SK-N-SH (cell line): ENCODE results near the gene TRPC5OS. TPM values are rescaled to one million over a fixed set of nuclear protein-coding genes. Genes with fewer than 3 reads are reported as not detected.

Experiments used
- CTCF ChIA-PET: fragments of 300-600, 350-600 bp; formaldehyde crosslinking; extraction: SDS; loops from one replicate; lab custom pipeline; 2021; lab: Yijun Ruan, JAX
- POLR2A ChIA-PET: fragments of 350-600 bp; sonication (Branson Sonifier 250); formaldehyde crosslinking; extraction: SDS; loops from one replicate; lab custom pipeline; 2020; ENCODE audit warnings: antibody characterized with exemption, inconsistent platforms; lab: Yijun Ruan, JAX
- DNase-seq: peaks from one replicate; pipeline ENCODE4 v3.0.0; 2012
- H2AFZ ChIP-seq: fragments of 200-600 bp; sonication (generic); 2 replicates; pipeline ENCODE4 v1.8.1; 2016; ENCODE audit warnings: antibody characterized with exemption, mild to moderate bottlenecking, low read depth
- H3F3A ChIP-seq: fragments of 200-600 bp; sonication (generic); replicated peaks from 2 replicates; pipeline ENCODE3; 2016; ENCODE audit warnings: antibody characterized with exemption, mild to moderate bottlenecking; ENCODE audit not compliant: insufficient read depth
- H3K27ac ChIP-seq, 2 experiments: fragments of 200-500 bp in 1 of 2; fragments of 200-600 bp in 1 of 2; sonication (Bioruptor generic) in 1 of 2; sonication (generic), shearing (Covaris generic) in 1 of 2; 2 replicates each; pipeline versions ENCODE4 v1.5.1 to v1.6.1; 2014 to 2016; ENCODE audit warnings: low read depth in 2 of 2, inconsistent platforms in 1 of 2, low read length in 1 of 2, mild to moderate bottlenecking in 1 of 2, mixed read lengths in 1 of 2
- H3K27me3 ChIP-seq: fragments of 200-600 bp; sonication (generic), shearing (Covaris generic); 2 replicates; pipeline ENCODE4 v1.6.1; 2016; ENCODE audit warnings: mixed run types; ENCODE audit not compliant: insufficient read depth
- H3K36me3 ChIP-seq, 2 experiments: fragments of 200-500 bp in 1 of 2; fragments of 200-600 bp in 1 of 2; sonication (Bioruptor generic) in 1 of 2; sonication (generic) in 1 of 2; replicated peaks in 1 of 2; 2 replicates each; pipeline versions ENCODE3 to v1.5.1; 2014 to 2016; ENCODE audit warnings: low read length in 1 of 2, mild to moderate bottlenecking in 1 of 2; ENCODE audit not compliant: insufficient read depth in 2 of 2, control insufficient read depth in 1 of 2
- H3K4me1 ChIP-seq, 2 experiments: fragments of 200-500 bp in 1 of 2; fragments of 200-600 bp in 1 of 2; sonication (Bioruptor generic) in 1 of 2; sonication (generic), shearing (Covaris generic) in 1 of 2; 2 replicates each; pipeline versions ENCODE4 v1.5.1 to v1.6.1; 2014 to 2016; ENCODE audit warnings: low read depth in 1 of 2, low read length in 1 of 2, mixed run types in 1 of 2; ENCODE audit not compliant: insufficient read depth in 2 of 2, control insufficient read depth in 1 of 2
- H3K4me2 ChIP-seq: fragments of 200-600 bp; sonication (generic), shearing (Covaris generic); 2 replicates; pipeline ENCODE4 v1.6.1; 2017; ENCODE audit warnings: mixed run types
- H3K4me3 ChIP-seq, 2 experiments: fragments of 200-500 bp in 1 of 2; fragments of 200-600 bp in 1 of 2; sonication (Bioruptor generic) in 1 of 2; sonication (generic), shearing (Covaris generic) in 1 of 2; 2 replicates each; pipeline versions ENCODE4 v1.5.1 to v1.8.1; 2014 to 2016; ENCODE audit warnings: low read depth in 2 of 2, inconsistent platforms in 1 of 2, low read length in 1 of 2, mild to moderate bottlenecking in 1 of 2, mixed read lengths in 1 of 2, moderate library complexity in 1 of 2
- H3K79me2 ChIP-seq: fragments of 200-600 bp; sonication (generic); 2 replicates; pipeline ENCODE4 v1.8.1; 2017; ENCODE audit warnings: mild to moderate bottlenecking; ENCODE audit not compliant: insufficient read depth
- H3K9ac ChIP-seq: fragments of 200-600 bp; sonication (generic); 2 replicates; pipeline ENCODE4 v1.6.1; 2017; ENCODE audit warnings: mixed run types
- H3K9me2 ChIP-seq: fragments of 200-600 bp; sonication (generic); 2 replicates; pipeline ENCODE4 v1.6.1; 2017; ENCODE audit warnings: mixed run types
- H3K9me3 ChIP-seq: fragments of 200-600 bp; sonication (generic); 2 replicates; pipeline ENCODE4 v1.6.1; 2017; ENCODE audit warnings: mixed run types, mild to moderate bottlenecking, moderate library complexity
- H4K20me1 ChIP-seq: fragments of 200-600 bp; sonication (generic); 2 replicates; pipeline ENCODE4 v1.6.1; 2017; ENCODE audit warnings: mild to moderate bottlenecking, mixed run types; ENCODE audit not compliant: insufficient read depth
- ELF1 ChIP-seq: IDR thresholded peaks from 2 replicates; pipeline ENCODE4 v1.4.0; 2012
- EP300 ChIP-seq, 2 experiments: IDR thresholded peaks; 2 replicates each; pipeline versions ENCODE4 v1.4.0 to v1.6.1; 2012; ENCODE audit warnings: borderline replicate concordance in 1 of 2, low read depth in 1 of 2, low read length in 1 of 2
- NFIC ChIP-seq: IDR thresholded peaks from 2 replicates; pipeline ENCODE4 v1.4.0; 2012; ENCODE audit warnings: borderline replicate concordance
- NRF1 ChIP-seq: IDR thresholded peaks from 2 replicates; pipeline ENCODE4 v1.6.1; 2012; ENCODE audit warnings: low read depth, mild to moderate bottlenecking, low read length
- RAD21 ChIP-seq: IDR thresholded peaks from 2 replicates; pipeline ENCODE4 v1.6.1; 2012; ENCODE audit warnings: mild to moderate bottlenecking, low read length
- RCOR1 ChIP-seq: fragments of 150-350 bp; IDR thresholded peaks from 2 replicates; pipeline ENCODE4 v1.6.1; 2017; ENCODE audit warnings: antibody characterized with exemption, low read length
- RFX5 ChIP-seq: IDR thresholded peaks from 2 replicates; pipeline ENCODE4 v1.6.1; 2012; ENCODE audit warnings: mild to moderate bottlenecking, improper control_type of control experiment, low read length
- RXRA ChIP-seq: IDR thresholded peaks from 2 replicates; pipeline ENCODE4 v1.4.0; 2012; ENCODE audit warnings: low read depth, mild to moderate bottlenecking, borderline replicate concordance
- SIN3A ChIP-seq: IDR thresholded peaks from 2 replicates; pipeline ENCODE4 v1.6.1; 2012; ENCODE audit warnings: low read depth, mild to moderate bottlenecking, low read length, moderate library complexity, borderline replicate concordance
- SMC3 ChIP-seq: IDR thresholded peaks from 2 replicates; pipeline ENCODE4 v1.6.1; 2012; ENCODE audit warnings: low read depth, low read length, improper control_type of control experiment
- TAF1 ChIP-seq: IDR thresholded peaks from 2 replicates; pipeline ENCODE4 v1.6.1; 2012; ENCODE audit warnings: low read depth, mild to moderate bottlenecking, low read length, moderate library complexity, borderline replicate concordance
- TEAD4 ChIP-seq: IDR thresholded peaks from 2 replicates; pipeline ENCODE4 v1.4.0; 2012; ENCODE audit warnings: mild to moderate bottlenecking, borderline replicate concordance; ENCODE audit not compliant: insufficient read depth
- whole genome bisulfite sequencing: methylation state at CpG from one replicate; pipeline ENCODE4 v1.1.6; 2017; ENCODE audit warnings: low lambda C conversion rate; 5-methylcytosine and 5-hydroxymethylcytosine counted together
- polyA plus RNA-seq, 3 experiments: library from polyadenylated mRNA; depleted of rRNA; stranded (reverse); fragments of >200 nt; gene quantifications; 2 replicates each; pipeline ENCODE4 v1.2.3, GENCODE V29; 2012
- TF ChIP-seq, protein P1 (sequence below): fragments of 200-600 bp; sonication (generic); IDR thresholded peaks from 2 replicates; pipeline ENCODE4 v1.6.1; 2017; ENCODE audit warnings: antibody characterized with exemption, mild to moderate bottlenecking, moderate library complexity
- TF ChIP-seq, protein P2 (sequence below): IDR thresholded peaks from 2 replicates; pipeline ENCODE4; 2012
- TF ChIP-seq, protein P3 (sequence below): IDR thresholded peaks from 2 replicates; pipeline ENCODE4 v1.4.0; 2012; ENCODE audit warnings: low read depth
- TF ChIP-seq, protein P4 (sequence below): IDR thresholded peaks from 2 replicates; pipeline ENCODE4 v1.6.1; 2012; ENCODE audit warnings: mild to moderate bottlenecking, low read depth, low read length, moderate library complexity
- TF ChIP-seq, protein P5 (sequence below): IDR thresholded peaks from 2 replicates; pipeline ENCODE4 v1.4.0; 2012; ENCODE audit warnings: low read depth, borderline replicate concordance

The TRPC5OS gene
- polyA plus RNA-seq, 1 of the 3 experiments (the other 2 are of a cell fraction): not detected

DNA sequence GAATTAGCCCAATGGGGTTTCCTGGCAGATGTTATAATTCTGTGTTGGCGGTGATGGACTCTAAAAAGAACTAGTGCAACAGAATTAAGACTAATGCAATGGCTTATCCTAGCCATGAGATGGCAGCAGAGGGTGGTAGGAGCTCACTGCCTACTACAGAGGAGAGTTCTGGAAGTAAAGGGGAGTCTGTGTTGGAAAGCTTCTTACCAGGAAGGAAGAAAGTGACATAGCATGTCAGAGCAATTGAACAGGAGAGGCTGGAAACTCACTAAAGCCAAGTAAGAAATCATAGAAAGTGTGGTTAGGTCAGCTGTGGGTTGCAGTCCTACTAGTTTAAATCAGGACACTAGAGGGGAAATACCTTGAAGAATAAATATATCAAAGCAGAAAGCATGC lies 6.3 kb upstream of the TRPC5OS start:
- no peak overlapping the region for H3K4me2 ChIP-seq
- H3K9me3 ChIP-seq: no peaks in the 10 kb centered on the region
- TF ChIP-seq RAD21 (peak; percentile 86), SMC3 (peak; percentile 76)
- TF ChIP-seq, protein P1, sequence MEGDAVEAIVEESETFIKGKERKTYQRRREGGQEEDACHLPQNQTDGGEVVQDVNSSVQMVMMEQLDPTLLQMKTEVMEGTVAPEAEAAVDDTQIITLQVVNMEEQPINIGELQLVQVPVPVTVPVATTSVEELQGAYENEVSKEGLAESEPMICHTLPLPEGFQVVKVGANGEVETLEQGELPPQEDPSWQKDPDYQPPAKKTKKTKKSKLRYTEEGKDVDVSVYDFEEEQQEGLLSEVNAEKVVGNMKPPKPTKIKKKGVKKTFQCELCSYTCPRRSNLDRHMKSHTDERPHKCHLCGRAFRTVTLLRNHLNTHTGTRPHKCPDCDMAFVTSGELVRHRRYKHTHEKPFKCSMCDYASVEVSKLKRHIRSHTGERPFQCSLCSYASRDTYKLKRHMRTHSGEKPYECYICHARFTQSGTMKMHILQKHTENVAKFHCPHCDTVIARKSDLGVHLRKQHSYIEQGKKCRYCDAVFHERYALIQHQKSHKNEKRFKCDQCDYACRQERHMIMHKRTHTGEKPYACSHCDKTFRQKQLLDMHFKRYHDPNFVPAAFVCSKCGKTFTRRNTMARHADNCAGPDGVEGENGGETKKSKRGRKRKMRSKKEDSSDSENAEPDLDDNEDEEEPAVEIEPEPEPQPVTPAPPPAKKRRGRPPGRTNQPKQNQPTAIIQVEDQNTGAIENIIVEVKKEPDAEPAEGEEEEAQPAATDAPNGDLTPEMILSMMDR: peak; percentile 77
- TF ChIP-seq, protein P2, sequence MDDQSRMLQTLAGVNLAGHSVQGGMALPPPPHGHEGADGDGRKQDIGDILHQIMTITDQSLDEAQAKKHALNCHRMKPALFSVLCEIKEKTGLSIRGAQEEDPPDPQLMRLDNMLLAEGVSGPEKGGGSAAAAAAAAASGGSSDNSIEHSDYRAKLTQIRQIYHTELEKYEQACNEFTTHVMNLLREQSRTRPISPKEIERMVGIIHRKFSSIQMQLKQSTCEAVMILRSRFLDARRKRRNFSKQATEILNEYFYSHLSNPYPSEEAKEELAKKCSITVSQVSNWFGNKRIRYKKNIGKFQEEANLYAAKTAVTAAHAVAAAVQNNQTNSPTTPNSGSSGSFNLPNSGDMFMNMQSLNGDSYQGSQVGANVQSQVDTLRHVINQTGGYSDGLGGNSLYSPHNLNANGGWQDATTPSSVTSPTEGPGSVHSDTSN: no peak
- TF ChIP-seq, protein P3, sequence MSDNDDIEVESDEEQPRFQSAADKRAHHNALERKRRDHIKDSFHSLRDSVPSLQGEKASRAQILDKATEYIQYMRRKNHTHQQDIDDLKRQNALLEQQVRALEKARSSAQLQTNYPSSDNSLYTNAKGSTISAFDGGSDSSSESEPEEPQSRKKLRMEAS: no peak
- H3K79me2 ChIP-seq: no peaks in the 10 kb centered on the region
- no peak overlapping the region for H3K9ac ChIP-seq
- WGBS: 29% methylated on average over 1 of the region's 1 CpG
- peak; percentile 44 for DNase-seq
- POLR2A ChIA-PET: no interaction called here
- CTCF ChIA-PET: interaction anchor here (0.7 to 1.8 kb wide), 16 partner anchors 11 to 772 kb away, joined by 3 to 12 read pairs (median 4); no protein-coding TSS in a partner anchor
- no peak overlapping the region for H3K4me3 ChIP-seq
- no peak overlapping the region for H2AFZ ChIP-seq
- H3K27me3 ChIP-seq: peaks cover 4% of the 10 kb centered on the region; the same call in 1 of the 2 replicates
- H4K20me1 ChIP-seq: no peaks in the 10 kb centered on the region
- H3K4me1 ChIP-seq: no peaks in the 10 kb centered on the region
- no peaks in the 10 kb centered on the region for H3K36me3 ChIP-seq
- no peak overlapping the region for H3K27ac ChIP-seq
- H3K9me2 ChIP-seq: no peaks in the 10 kb centered on the region
- no peaks in the 10 kb centered on the region for H3F3A ChIP-seq

DNA sequence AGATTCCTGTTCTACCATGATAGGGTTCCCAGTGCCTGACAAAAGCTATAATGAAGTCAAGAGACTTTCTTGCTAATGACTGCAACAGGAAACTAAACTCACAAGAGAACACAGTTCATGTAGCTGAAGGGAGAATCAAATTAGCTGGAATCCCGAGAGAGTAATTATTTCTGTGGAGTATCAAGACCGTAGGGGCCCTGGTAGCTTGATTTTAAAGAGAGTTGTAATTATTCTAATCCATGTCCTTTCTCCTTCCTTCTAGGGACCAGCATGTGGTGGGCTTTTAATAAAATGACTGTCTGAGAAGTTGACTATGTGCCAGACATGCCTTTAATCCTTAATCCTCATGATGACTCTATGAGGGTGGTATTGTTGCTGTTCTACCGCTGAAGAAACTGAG lies 1.7 kb upstream of the TRPC5OS start:
- no peak overlapping the region for H3K27ac ChIP-seq
- no peaks in the 10 kb centered on the region for H3K9me2 ChIP-seq
- no peaks in the 10 kb centered on the region for H3K36me3 ChIP-seq
- H3K9ac ChIP-seq: no peak overlapping the region
- H3K4me3 ChIP-seq: no peak overlapping the region
- no peaks in the 10 kb centered on the region; the same call in 1 of the 2 replicates for H3K27me3 ChIP-seq
- no peaks in the 10 kb centered on the region for H3K9me3 ChIP-seq
- ChIA-PET POLR2A (no interaction called here), CTCF (no interaction called here)
- TF ChIP-seq, protein P4, sequence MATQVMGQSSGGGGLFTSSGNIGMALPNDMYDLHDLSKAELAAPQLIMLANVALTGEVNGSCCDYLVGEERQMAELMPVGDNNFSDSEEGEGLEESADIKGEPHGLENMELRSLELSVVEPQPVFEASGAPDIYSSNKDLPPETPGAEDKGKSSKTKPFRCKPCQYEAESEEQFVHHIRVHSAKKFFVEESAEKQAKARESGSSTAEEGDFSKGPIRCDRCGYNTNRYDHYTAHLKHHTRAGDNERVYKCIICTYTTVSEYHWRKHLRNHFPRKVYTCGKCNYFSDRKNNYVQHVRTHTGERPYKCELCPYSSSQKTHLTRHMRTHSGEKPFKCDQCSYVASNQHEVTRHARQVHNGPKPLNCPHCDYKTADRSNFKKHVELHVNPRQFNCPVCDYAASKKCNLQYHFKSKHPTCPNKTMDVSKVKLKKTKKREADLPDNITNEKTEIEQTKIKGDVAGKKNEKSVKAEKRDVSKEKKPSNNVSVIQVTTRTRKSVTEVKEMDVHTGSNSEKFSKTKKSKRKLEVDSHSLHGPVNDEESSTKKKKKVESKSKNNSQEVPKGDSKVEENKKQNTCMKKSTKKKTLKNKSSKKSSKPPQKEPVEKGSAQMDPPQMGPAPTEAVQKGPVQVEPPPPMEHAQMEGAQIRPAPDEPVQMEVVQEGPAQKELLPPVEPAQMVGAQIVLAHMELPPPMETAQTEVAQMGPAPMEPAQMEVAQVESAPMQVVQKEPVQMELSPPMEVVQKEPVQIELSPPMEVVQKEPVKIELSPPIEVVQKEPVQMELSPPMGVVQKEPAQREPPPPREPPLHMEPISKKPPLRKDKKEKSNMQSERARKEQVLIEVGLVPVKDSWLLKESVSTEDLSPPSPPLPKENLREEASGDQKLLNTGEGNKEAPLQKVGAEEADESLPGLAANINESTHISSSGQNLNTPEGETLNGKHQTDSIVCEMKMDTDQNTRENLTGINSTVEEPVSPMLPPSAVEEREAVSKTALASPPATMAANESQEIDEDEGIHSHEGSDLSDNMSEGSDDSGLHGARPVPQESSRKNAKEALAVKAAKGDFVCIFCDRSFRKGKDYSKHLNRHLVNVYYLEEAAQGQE: no peak
- no peak for TF ChIP-seq NFIC
- TF ChIP-seq NRF1: no peak
- no peak for TF ChIP-seq RFX5
- TF ChIP-seq, protein P3: no peak
- TF ChIP-seq RXRA: no peak
- TF ChIP-seq EP300 (IDR thresholded peaks at IDR 0.05; ENCODE audit: borderline replicate concordance in 1 of 2, low read depth in 1 of 2, low read length in 1 of 2): no peak
- TF ChIP-seq RCOR1: no peak
- no peak for TF ChIP-seq ELF1
- no peak for TF ChIP-seq TAF1
- TF ChIP-seq, protein P5, sequence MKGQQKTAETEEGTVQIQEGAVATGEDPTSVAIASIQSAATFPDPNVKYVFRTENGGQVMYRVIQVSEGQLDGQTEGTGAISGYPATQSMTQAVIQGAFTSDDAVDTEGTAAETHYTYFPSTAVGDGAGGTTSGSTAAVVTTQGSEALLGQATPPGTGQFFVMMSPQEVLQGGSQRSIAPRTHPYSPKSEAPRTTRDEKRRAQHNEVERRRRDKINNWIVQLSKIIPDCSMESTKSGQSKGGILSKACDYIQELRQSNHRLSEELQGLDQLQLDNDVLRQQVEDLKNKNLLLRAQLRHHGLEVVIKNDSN: no peak
- TF ChIP-seq SIN3A: no peak
- TF ChIP-seq SMC3: no peak
- TF ChIP-seq, protein P2: no peak
- TF ChIP-seq TEAD4: no peak
- DNase-seq: no peak
- no peaks in the 10 kb centered on the region for H4K20me1 ChIP-seq
- H2AFZ ChIP-seq: no peak overlapping the region
- 13% methylated on average over 3 of the region's 3 CpGs for WGBS
- no peaks in the 10 kb centered on the region for H3K79me2 ChIP-seq
- no peaks in the 10 kb centered on the region for H3F3A ChIP-seq
- H3K4me1 ChIP-seq: no peaks in the 10 kb centered on the region
- no peak overlapping the region for H3K4me2 ChIP-seq
